Calu3 (cell line): ENCODE results near the gene LY6G6F. TPM values are rescaled to one million over a fixed set of nuclear protein-coding genes. Genes with fewer than 3 reads are reported as not detected.

Experiments
- BruUV-seq: library from RNA; stranded (reverse); fragments of 400-500 nt; replicated peaks from 2 replicates; lab custom pipeline; 2021; lab: Mats Ljungman, UMichigan
- CTCF ChIA-PET: fragments of 300-600 bp; sonication (Branson Sonifier 250); formaldehyde crosslinking; loops from one replicate; lab custom pipeline; 2022; ENCODE audit warnings: antibody characterized with exemption; lab: Charles Lee
- DNase-seq: peaks from one replicate; pipeline ENCODE4 v3.0.0; 2022
- H3K27ac Mint-ChIP-seq: one replicate; pipeline ENCODE4 v1.8.0; 2022; ENCODE audit warnings: mixed read lengths; ENCODE audit not compliant: unreplicated experiment
- H3K27me3 Mint-ChIP-seq: one replicate; pipeline ENCODE4 v1.8.0; 2022; ENCODE audit warnings: mixed read lengths; ENCODE audit not compliant: unreplicated experiment
- H3K36me3 Mint-ChIP-seq: one replicate; pipeline ENCODE4 v1.8.0; 2022; ENCODE audit warnings: mild to moderate bottlenecking, moderate library complexity, mixed read lengths; ENCODE audit not compliant: insufficient read depth, unreplicated experiment
- H3K4me1 Mint-ChIP-seq: one replicate; pipeline ENCODE4 v1.8.0; 2022; ENCODE audit warnings: mild to moderate bottlenecking, low read depth, mixed read lengths; ENCODE audit not compliant: unreplicated experiment
- H3K4me3 Mint-ChIP-seq: one replicate; pipeline ENCODE4 v1.8.0; 2022; ENCODE audit warnings: mild to moderate bottlenecking, low read depth, moderate library complexity, mixed read lengths; ENCODE audit not compliant: unreplicated experiment
- H3K9me3 Mint-ChIP-seq: one replicate; pipeline ENCODE4 v1.8.0; 2022; ENCODE audit warnings: low read depth, mixed read lengths; ENCODE audit not compliant: unreplicated experiment
- CTCF ChIP-seq: fragments of 200-600 bp; IDR thresholded peaks from one replicate; pipeline ENCODE4 v1.8.0; 2022; ENCODE audit warnings: antibody characterized with exemption; ENCODE audit not compliant: unreplicated experiment
- intact Hi-C: fragments of 100-400 bp; cut with micrococcal nuclease; formaldehyde crosslinking; loops from one replicate; pipeline ENCODE4 v1.10.0; 2022; ENCODE audit not compliant: unreplicated experiment
- total RNA-seq: library from RNA; stranded (reverse); gene quantifications from 2 replicates; pipeline ENCODE4 v1.2.3, GENCODE V29; 2022

The LY6G6F gene
- total RNA-seq, 1 experiment from 2014 or later, result not detected

- DNase-seq, result no peak
- H3K9me3 Mint-ChIP-seq, result no peaks in the 10 kb centered on the region
- CTCF ChIA-PET, result no interaction called here
- intact Hi-C loops, result no loop called here
- no TSS peak for BruUV-seq
- H3K4me3 Mint-ChIP-seq, result no peak overlapping the region
- peaks cover 25% of the 10 kb centered on the region for H3K4me1 Mint-ChIP-seq
- H3K27ac Mint-ChIP-seq, result no peak overlapping the region
- TF ChIP-seq CTCF, result no peak
- peaks cover 44% of the 10 kb centered on the region for H3K36me3 Mint-ChIP-seq
- no peaks in the 10 kb centered on the region for H3K27me3 Mint-ChIP-seq
Measured at GRCh38 chr6:31687321-31687720, 19.3 kb upstream of the LY6G6F start.

DNA sequence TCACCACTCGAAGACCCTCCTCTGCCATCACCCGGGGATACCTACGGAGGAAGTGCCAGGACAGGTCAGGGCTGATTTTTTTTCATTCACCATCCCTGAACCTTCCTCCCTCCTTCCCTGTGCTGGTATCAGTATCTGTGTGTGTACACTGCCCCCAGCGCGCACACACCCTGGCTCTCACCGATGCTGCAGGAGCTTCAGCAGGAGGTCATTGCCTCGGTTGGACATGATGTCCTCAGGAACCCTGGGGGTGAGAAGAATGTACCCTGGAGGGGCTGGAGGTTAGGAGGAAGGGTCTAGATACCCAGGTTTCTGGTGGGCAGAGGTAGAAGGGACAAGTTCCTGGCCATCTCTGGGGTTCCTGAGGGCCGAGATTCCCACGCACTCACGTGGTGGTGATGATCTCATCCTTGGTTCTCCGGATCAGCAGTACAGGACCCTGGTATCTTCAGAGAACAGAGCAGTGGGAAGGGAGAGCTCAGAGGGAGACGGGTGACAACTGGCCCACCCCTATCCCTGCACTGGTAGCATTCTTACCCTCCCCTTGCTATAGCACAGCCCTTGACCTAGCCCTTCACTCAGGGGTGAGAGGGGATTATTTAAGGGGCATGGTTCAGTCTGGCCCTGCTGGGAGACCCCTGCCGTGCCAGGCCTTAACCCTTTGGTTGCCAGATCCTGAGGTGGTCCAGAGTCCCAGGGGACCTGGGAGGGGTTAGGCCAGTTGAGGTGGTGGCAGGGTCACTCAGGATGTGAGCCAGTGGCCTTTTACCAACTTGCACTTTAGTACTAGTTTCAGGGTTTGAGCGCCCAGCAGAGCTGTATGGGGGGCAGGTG is 18.6 kb upstream of the LY6G6F start:
- H3K27ac Mint-ChIP-seq, result no peak overlapping the region
- H3K36me3 Mint-ChIP-seq, result peaks cover 45% of the 10 kb centered on the region
- CTCF ChIA-PET, result no interaction called here
- no peak overlapping the region for H3K4me3 Mint-ChIP-seq
- H3K27me3 Mint-ChIP-seq, result no peaks in the 10 kb centered on the region
- intact Hi-C loops, result no loop called here
- H3K4me1 Mint-ChIP-seq, result peaks cover 22% of the 10 kb centered on the region
- TF ChIP-seq CTCF, result no peak
- DNase-seq, result no peak
- BruUV-seq, result no TSS peak
- H3K9me3 Mint-ChIP-seq, result no peaks in the 10 kb centered on the region

GRCh38 chr6:31689249-31690110 is 17.2 kb upstream of the LY6G6F start:
- CTCF ChIA-PET, result interaction anchor here (1.0 to 2.6 kb wide), 7 partner anchors 8 to 86 kb away, joined by 3 to 8 read pairs (median 4); partner anchors contain the start of genes LY6G5C and MSH5
- no TSS peak for BruUV-seq
- peaks cover 46% of the 10 kb centered on the region for H3K36me3 Mint-ChIP-seq
- H3K4me1 Mint-ChIP-seq, result peaks cover 16% of the 10 kb centered on the region
- H3K4me3 Mint-ChIP-seq, result no peak overlapping the region
- peak; percentile 44 for TF ChIP-seq CTCF
- no peaks in the 10 kb centered on the region for H3K27me3 Mint-ChIP-seq
- DNase-seq, result peak; percentile 43
- intact Hi-C loops, result no loop called here
- H3K9me3 Mint-ChIP-seq, result no peaks in the 10 kb centered on the region
- no peak overlapping the region for H3K27ac Mint-ChIP-seq

- H3K4me3 Mint-ChIP-seq, result no peak overlapping the region
- H3K36me3 Mint-ChIP-seq, result peaks cover 49% of the 10 kb centered on the region
- no peaks in the 10 kb centered on the region for H3K9me3 Mint-ChIP-seq
- DNase-seq, result peak; percentile 27
- H3K27ac Mint-ChIP-seq, result no peak overlapping the region
- peaks cover 16% of the 10 kb centered on the region for H3K4me1 Mint-ChIP-seq
- no TSS peak for BruUV-seq
- intact Hi-C loops, result no loop called here
- TF ChIP-seq CTCF, result no peak
- H3K27me3 Mint-ChIP-seq, result no peaks in the 10 kb centered on the region
- CTCF ChIA-PET, result interaction anchor here (0.6 to 2.6 kb wide), 10 partner anchors 9 to 249 kb away, joined by 3 to 14 read pairs (median 4); partner anchors contain the start of genes LY6G5C and MSH5
Measured at GRCh38 chr6:31690231-31691077, 16.2 kb upstream of the LY6G6F start.
